PC-9 (cell line): Measurements from ENCODE around the gene R3HCC1L. TPM values are rescaled to one million over a fixed set of nuclear protein-coding genes. Genes with fewer than 3 reads are reported as not detected.

Source experiments
- Bru-seq: library from RNA; stranded (reverse); fragments of 400-500 nt; gene quantifications from one replicate; lab custom pipeline; 2021; lab: Mats Ljungman, UMichigan
- BruChase-seq, 2 experiments: library from RNA; stranded (reverse); fragments of 400-500 nt; gene quantifications; one replicate each; lab custom pipeline; 2021; lab: Mats Ljungman, UMichigan
- BruUV-seq: library from RNA; stranded (reverse); fragments of 400-500 nt; replicated peaks from 2 replicates; lab custom pipeline; 2021; lab: Mats Ljungman, UMichigan
- CTCF ChIA-PET: fragments of 300-600 bp; sonication (Branson Sonifier 250); formaldehyde crosslinking; loops from one replicate; lab custom pipeline; 2022; ENCODE audit warnings: antibody characterized with exemption; lab: Charles Lee
- POLR2A ChIA-PET: fragments of 300-600 bp; sonication (Branson Sonifier 250); formaldehyde crosslinking; loops from one replicate; lab custom pipeline; 2022; ENCODE audit warnings: antibody characterized with exemption; ENCODE audit not compliant: unreplicated experiment; lab: Charles Lee
- DNase-seq, 2 experiments: peaks; one replicate each; pipeline versions ENCODE4 v3.0.0 to v3.0.0-alpha.2; 2015 to 2022; ENCODE audit warnings: mixed read lengths in 1 of 2
- H2AFZ ChIP-seq: fragments of 200-600 bp; sonication (generic); 2 replicates; pipeline ENCODE4 v1.8.1; 2017; ENCODE audit warnings: antibody characterized with exemption
- H3F3A ChIP-seq: fragments of 200-600 bp; sonication (generic); 2 replicates; pipeline ENCODE4 v1.8.1; 2017; ENCODE audit warnings: antibody characterized with exemption, mild to moderate bottlenecking, low read depth; ENCODE audit not compliant: insufficient read depth
- H3K27ac ChIP-seq: fragments of 200-600 bp; sonication (generic); 2 replicates; pipeline ENCODE4 v1.6.1; 2016; ENCODE audit warnings: mixed run types
- H3K27me3 ChIP-seq: fragments of 200-600 bp; sonication (generic); 2 replicates; pipeline ENCODE4 v1.6.1; 2016; ENCODE audit warnings: low read depth, mixed run types; ENCODE audit not compliant: insufficient read depth
- H3K36me3 ChIP-seq: fragments of 200-600 bp; sonication (generic); 2 replicates; pipeline ENCODE4 v1.6.1; 2016; ENCODE audit warnings: low read depth, mixed run types
- H3K4me1 ChIP-seq: fragments of 200-600 bp; sonication (generic); replicated peaks from 2 replicates; pipeline ENCODE4 v1.6.1; 2016; ENCODE audit warnings: mixed run types; ENCODE audit not compliant: insufficient read depth
- H3K4me2 ChIP-seq: fragments of 200-600 bp; sonication (generic); 2 replicates; pipeline ENCODE4 v1.6.1; 2017; ENCODE audit warnings: mixed run types
- H3K4me3 ChIP-seq: fragments of 200-600 bp; sonication (generic); 2 replicates; pipeline ENCODE4 v1.6.1; 2016; ENCODE audit warnings: mixed run types
- H3K79me2 ChIP-seq: fragments of 200-600 bp; sonication (generic); 2 replicates; pipeline ENCODE4 v1.6.1; 2017; ENCODE audit warnings: low read depth, mixed run types
- H3K9me2 ChIP-seq: fragments of 200-600 bp; sonication (generic); 2 replicates; pipeline ENCODE4 v1.8.1; 2017; ENCODE audit warnings: mild to moderate bottlenecking; ENCODE audit not compliant: insufficient read depth
- H3K9me3 ChIP-seq: fragments of 200-600 bp; sonication (generic); 2 replicates; pipeline ENCODE4 v1.8.1; 2016; ENCODE audit warnings: low read depth; ENCODE audit not compliant: insufficient read depth
- H4K20me1 ChIP-seq: fragments of 200-600 bp; sonication (generic); 2 replicates; pipeline ENCODE4 v1.8.1; 2017; ENCODE audit not compliant: insufficient read depth
- EZH2 ChIP-seq: fragments of 200-600 bp; sonication (generic); IDR thresholded peaks from 2 replicates; pipeline ENCODE4 v1.8.0; 2017; ENCODE audit warnings: antibody characterized with exemption, low read depth
- intact Hi-C: fragments of 100-400 bp; cut with micrococcal nuclease; formaldehyde crosslinking; loops from one replicate; pipeline ENCODE4 v1.10.0; 2022; ENCODE audit not compliant: unreplicated experiment
- long read RNA-seq: library from polyadenylated mRNA; stranded (forward); transcript quantifications from one replicate; pipeline ENCODE4 v2.0.0, GENCODE V29; 2022
- total RNA-seq: library from RNA; stranded (reverse); gene quantifications from 2 replicates; pipeline ENCODE4 v1.2.3, GENCODE V29; 2021
- TF ChIP-seq, protein P1 (sequence below): fragments of 200-600 bp; sonication (generic); conservative IDR thresholded peaks from 2 replicates; pipeline ENCODE4 v1.6.1; 2017; ENCODE audit warnings: mixed run types, antibody characterized with exemption, mild to moderate bottlenecking, moderate library complexity

The R3HCC1L gene
- total RNA-seq: 6.5 and 7.0 TPM in 2 replicates
- percentile 79 among the genes with signal in this experiment for Bru-seq, nascent RNA
- percentile 66 among the genes with signal in this experiment for BruChase-seq, experiment 1, labeled RNA remaining after a 2-hour chase
- percentile 57 among the genes with signal in this experiment for BruChase-seq, experiment 2, labeled RNA remaining after a 6-hour chase
- long read RNA-seq, partial matches to known transcripts: 0 of 9 reads
- long read RNA-seq, other reads (novel, unspliced or antisense): 9 of 9 reads

GRCh38 chr10:98134431-98135221 is at the start of gene R3HCC1L:
Gene R3HCC1L, plus strand, starts transcription at chr10:98134657. Its CDS starts 73,458 bp downstream, at chr10:98208115.
- Histone ChIP-seq H3K27me3 (no peaks in the 10 kb centered on the region), H3K4me3 (peak within 1 kb of the TSS; percentile 97), H3K4me1 (0 out of 2 replicates have a peak, but pooled peaks cover 7% of the 10 kb centered on the region), H2AFZ (peak within 1 kb of the TSS; percentile 99), H3K9me2 (no peaks in the 10 kb centered on the region), H3K27ac (peak within 1 kb of the TSS; percentile 72), H3K36me3 (no peaks in the 10 kb centered on the region), H3K9me3 (no peaks in the 10 kb centered on the region), H4K20me1 (no peaks in the 10 kb centered on the region), H3K79me2 (peaks cover 46% of the 10 kb centered on the region), H3F3A (no peaks in the 10 kb centered on the region), H3K4me2 (peak within 1 kb of the TSS; percentile 97)
- TF ChIP-seq, protein P1, sequence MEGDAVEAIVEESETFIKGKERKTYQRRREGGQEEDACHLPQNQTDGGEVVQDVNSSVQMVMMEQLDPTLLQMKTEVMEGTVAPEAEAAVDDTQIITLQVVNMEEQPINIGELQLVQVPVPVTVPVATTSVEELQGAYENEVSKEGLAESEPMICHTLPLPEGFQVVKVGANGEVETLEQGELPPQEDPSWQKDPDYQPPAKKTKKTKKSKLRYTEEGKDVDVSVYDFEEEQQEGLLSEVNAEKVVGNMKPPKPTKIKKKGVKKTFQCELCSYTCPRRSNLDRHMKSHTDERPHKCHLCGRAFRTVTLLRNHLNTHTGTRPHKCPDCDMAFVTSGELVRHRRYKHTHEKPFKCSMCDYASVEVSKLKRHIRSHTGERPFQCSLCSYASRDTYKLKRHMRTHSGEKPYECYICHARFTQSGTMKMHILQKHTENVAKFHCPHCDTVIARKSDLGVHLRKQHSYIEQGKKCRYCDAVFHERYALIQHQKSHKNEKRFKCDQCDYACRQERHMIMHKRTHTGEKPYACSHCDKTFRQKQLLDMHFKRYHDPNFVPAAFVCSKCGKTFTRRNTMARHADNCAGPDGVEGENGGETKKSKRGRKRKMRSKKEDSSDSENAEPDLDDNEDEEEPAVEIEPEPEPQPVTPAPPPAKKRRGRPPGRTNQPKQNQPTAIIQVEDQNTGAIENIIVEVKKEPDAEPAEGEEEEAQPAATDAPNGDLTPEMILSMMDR: no peak
- TF ChIP-seq EZH2: no peak
- TSS peak; percentile 65 for BruUV-seq
- peak; percentile 58 to 83 for DNase-seq
- intact Hi-C loops: no loop called here
- ChIA-PET CTCF (interaction anchor here (0.6 kb wide), 1 partner anchor 1077 kb away, joined by 4 read pairs; no protein-coding TSS in a partner anchor), POLR2A (interaction anchor here (0.7 kb wide), 1 partner anchor 211 kb away, joined by 4 read pairs; no protein-coding TSS in a partner anchor)

GRCh38 chr10:98085238-98085637 is 49.2 kb upstream of the R3HCC1L start:
- Histone ChIP-seq H3K36me3 (no peaks in the 10 kb centered on the region), H3K4me1 (no peaks in the 10 kb centered on the region), H3K4me2 (no peak overlapping the region), H2AFZ (no peak overlapping the region), H3K9me3 (no peaks in the 10 kb centered on the region), H3K27me3 (peaks cover 25% of the 10 kb centered on the region), H3K79me2 (no peaks in the 10 kb centered on the region), H3K27ac (no peak overlapping the region), H3K9me2 (no peaks in the 10 kb centered on the region), H3K4me3 (no peak overlapping the region), H3F3A (no peaks in the 10 kb centered on the region), H4K20me1 (no peaks in the 10 kb centered on the region)
- intact Hi-C loops: no loop called here
- no peak for TF ChIP-seq EZH2
- TF ChIP-seq, protein P1: no peak
- no peak for DNase-seq
- ChIA-PET CTCF (no interaction called here), POLR2A (no interaction called here)
- BruUV-seq: no TSS peak

GRCh38 chr10:98086837-98087708 is 47.4 kb upstream of the R3HCC1L start:
- H3K9me2 ChIP-seq: no peaks in the 10 kb centered on the region
- ChIA-PET POLR2A (no interaction called here), CTCF (no interaction called here)
- H3K36me3 ChIP-seq: no peaks in the 10 kb centered on the region
- H3F3A ChIP-seq: no peaks in the 10 kb centered on the region
- intact Hi-C loops: no loop called here
- no peak overlapping the region for H2AFZ ChIP-seq
- peaks cover 25% of the 10 kb centered on the region for H3K27me3 ChIP-seq
- no peak overlapping the region for H3K27ac ChIP-seq
- H3K4me2 ChIP-seq: no peak overlapping the region
- no peak for DNase-seq
- no peak for TF ChIP-seq EZH2
- TF ChIP-seq, protein P1: no peak
- H3K4me3 ChIP-seq: no peak overlapping the region
- H3K79me2 ChIP-seq: no peaks in the 10 kb centered on the region
- no peaks in the 10 kb centered on the region for H4K20me1 ChIP-seq
- no TSS peak for BruUV-seq
- H3K9me3 ChIP-seq: no peaks in the 10 kb centered on the region
- no peaks in the 10 kb centered on the region for H3K4me1 ChIP-seq
